Left renal pelvis (tissue), 4 donors: ENCODE data around the gene NFIC. TPM values are rescaled to one million over a fixed set of nuclear protein-coding genes. Genes with fewer than 3 reads are reported as not detected.

Experiments used
- DNase-seq, 4 donors: peaks; one replicate each; pipeline ENCODE4 v3.0.0-alpha.2; 2013; ENCODE audit warnings: low read depth in 4 of 4, low spot score in 3 of 4
- polyA plus RNA-seq, 4 donors: library from polyadenylated mRNA; unstranded; fragments of 120-200 nt; gene quantifications; one replicate each; pipeline ENCODE4 v1.2.1, GENCODE V29; 2013; ENCODE audit not compliant: insufficient read length in 4 of 4

Gene NFIC
- polyA plus RNA-seq, 4 donors: 21.7 to 57.6 (median 26.6) TPM

- no peak for DNase-seq
Measured at GRCh38 chr19:3462991-3463713, 96.8 kb downstream of the NFIC start.

GRCh38 chr19:3463714-3464586 lies 97.6 kb downstream of the NFIC start:
- DNase-seq: no peak

GRCh38 chr19:3464587-3465235 lies 98.3 kb downstream of the NFIC start:
- no peak for DNase-seq

DNA sequence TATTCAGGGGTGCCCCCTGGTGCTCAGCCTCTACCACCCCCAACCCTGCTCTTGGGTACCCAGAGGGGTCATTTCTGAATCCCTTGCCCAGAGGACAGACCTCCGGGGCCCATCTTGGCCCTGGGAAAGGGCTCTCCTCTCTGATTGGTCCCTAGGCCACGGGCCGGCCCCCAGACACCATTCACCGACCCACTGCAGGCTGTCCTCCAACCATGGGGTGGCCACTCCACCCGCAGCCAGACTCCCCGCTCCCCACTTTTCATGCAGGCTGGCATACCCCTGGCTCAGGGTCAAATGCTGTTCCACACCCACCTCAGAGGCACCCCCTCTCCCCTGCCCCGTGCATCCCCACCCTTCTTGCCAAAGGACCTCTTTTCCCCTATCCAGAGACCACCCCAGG lies 99.2 kb downstream of the NFIC start:
- DNase-seq: no peak

GRCh38 chr19:3466635-3467034 lies 100.3 kb downstream of the NFIC start:
- no peak for DNase-seq

DNA sequence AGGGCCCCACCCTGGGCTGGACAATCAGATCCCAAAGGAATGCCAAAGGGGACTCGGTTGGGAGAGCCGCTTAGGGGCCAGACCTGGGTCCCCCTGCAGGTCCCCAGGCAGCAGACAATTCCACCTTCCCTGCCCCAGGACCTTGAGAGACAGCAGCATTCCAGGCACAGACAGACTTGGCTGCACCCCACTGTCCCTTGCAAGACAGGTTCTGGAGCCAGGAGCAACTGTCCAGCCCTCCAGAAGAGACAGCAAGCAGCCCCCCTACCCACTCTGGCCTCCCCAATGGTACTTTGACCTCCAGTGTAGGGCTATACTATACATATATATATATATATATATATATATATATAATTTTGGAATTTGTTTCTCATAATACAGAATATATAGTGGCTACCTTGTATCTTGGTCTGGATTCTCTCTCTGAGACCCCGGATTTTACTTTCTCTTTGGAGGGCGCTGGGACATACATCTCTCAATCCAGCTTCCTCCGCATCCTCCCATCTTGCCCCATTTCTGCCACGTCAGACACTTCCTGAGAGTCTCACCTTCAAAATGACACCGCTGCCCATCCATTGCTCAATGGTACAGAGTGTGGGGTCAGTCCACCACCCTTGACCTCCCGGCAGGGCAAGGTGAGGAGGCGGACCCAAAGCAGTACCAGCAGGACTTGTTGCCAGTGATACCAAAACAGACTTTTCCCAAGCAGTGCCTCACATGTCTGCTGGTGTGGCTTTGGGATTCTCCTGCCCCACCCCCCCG lies 101.2 kb downstream of the NFIC start:
- DNase-seq: no peak

GRCh38 chr19:3468211-3468610 lies 101.8 kb downstream of the NFIC start:
- DNase-seq: no peak

- no peak for DNase-seq
Measured at GRCh38 chr19:3469638-3470499, 103.5 kb downstream of the NFIC start.

GRCh38 chr19:3470500-3471128 lies 104.2 kb downstream of the NFIC start:
- no peak for DNase-seq

DNA sequence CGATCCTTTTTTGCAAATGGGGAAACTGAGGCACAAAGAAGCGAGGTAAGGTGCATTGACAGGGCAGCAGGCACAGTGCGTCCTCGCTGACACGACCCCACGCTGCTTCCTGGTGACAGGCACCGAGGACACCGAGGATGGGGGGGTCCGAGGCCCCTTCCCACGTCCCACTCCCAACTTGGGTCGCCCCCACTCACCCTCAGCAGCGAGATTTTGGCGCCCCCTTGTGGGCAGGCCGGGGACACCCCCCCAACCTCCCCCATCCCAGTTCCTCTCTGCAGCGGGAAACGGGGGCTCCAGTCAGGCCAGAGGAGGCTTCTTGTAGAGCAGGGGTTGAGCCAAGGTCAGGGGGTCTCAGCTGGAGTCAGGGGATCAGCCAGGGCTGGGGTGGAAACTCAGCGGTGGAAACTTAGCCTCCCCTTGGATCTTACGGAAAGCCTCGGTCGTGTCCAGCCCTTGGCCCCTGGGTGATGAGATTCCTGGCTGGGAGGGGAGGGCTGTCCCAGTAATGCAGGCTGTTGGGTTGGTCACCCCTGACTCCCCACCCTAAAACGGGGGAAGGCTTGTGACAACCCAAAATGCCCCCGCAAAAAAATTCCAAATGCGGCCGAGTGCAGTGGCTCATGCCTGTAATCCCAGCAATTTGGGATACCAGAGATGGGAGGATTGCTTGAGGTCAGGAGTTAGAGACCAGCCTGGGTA lies 105.7 kb downstream of the NFIC start:
- DNase-seq: no peak

- DNase-seq: no peak
Measured at GRCh38 chr19:3474010-3474409, 107.6 kb downstream of the NFIC start.

DNA sequence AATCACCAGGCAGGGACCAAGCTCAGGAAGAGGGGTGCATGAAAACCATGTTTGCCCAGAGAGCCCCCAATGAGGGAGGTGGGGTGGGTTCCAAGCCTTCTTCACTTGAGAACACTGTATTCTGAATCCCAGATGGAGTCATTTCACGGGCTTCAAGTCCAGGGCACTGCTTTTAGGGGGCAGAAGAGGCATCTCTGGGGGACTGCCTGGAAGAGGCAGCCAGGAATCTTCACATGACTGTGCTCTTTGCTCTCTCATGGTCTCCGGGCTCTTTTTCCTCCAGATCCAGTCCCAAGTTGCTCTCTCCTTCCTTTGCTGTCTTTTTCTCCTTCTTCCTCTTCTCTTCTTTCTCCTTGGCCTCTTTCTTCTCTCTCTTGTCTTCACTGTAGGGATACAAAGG lies 108.2 kb downstream of the NFIC start:
- DNase-seq: no peak

DNA sequence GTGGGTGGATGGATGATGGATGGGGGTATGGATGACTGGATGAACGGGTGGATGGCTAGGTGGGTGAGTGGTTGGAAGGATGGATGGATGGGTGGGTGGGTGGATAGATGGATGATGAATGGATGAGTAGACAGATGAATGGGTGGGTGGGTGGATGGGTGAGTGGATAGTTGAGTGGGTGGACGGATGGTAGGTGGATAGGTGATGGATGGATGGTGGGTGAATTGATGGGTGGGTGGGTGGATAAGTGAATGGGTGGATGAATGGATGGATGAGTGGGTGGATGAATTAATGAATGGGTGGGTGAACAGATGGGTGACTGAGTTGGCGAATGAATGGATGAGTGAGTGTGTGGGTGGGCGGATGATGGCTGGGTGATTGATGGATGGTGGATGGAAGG lies 109.1 kb downstream of the NFIC start:
- DNase-seq: no peak

DNA sequence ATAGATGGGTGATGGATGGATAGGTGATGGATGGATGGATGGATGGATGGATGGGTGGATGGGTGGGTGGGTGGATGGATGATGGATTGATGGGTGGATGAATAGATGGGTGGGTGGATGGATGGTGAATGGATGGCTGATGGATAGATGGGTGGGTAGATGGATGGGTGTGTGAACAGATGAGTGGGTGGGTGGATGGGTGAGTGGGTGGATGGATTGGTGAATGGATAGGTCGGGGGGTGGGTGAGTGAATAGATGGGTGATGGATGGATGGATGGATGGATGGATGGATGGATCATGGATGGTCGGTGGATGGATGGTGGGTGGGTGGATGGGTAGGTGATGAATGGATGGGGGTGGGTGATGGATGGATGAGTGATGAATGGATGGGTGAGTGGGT lies 110.4 kb downstream of the NFIC start:
- no peak for DNase-seq

- DNase-seq: no peak
Measured at GRCh38 chr19:3477506-3477905, 111.1 kb downstream of the NFIC start.

- no peak for DNase-seq
Measured at GRCh38 chr19:3477951-3478350, 111.6 kb downstream of the NFIC start.

GRCh38 chr19:3478409-3479176 lies 112.2 kb downstream of the NFIC start:
- DNase-seq: no peak
